GM12878 (cell line): ENCODE data around the gene IFT88. TPM values are rescaled to one million over a fixed set of nuclear protein-coding genes. Genes with fewer than 3 reads are reported as not detected.

Experiments used
- BCL11A ChIP-seq: IDR thresholded peaks from 2 replicates; pipeline ENCODE4 v1.6.1; 2011; ENCODE audit warnings: low read depth, low read length
- CBFB ChIP-seq: IDR thresholded peaks from 2 replicates; pipeline ENCODE4 v1.6.1; 2016; ENCODE audit warnings: antibody characterized with exemption, low read depth
- DPF2 ChIP-seq: fragments of 450-650 bp; IDR thresholded peaks from 2 replicates; pipeline ENCODE4 v1.6.1; 2017; ENCODE audit warnings: mild to moderate bottlenecking
- RAD51 ChIP-seq: fragments of 450-650 bp; IDR thresholded peaks from 2 replicates; pipeline ENCODE4 v1.6.1; 2016; ENCODE audit warnings: moderate library complexity, mild to moderate bottlenecking, inconsistent platforms
- RB1 ChIP-seq: fragments of 450-650 bp; formaldehyde crosslinking; IDR thresholded peaks from 2 replicates; pipeline ENCODE4 v1.6.1; 2017; ENCODE audit warnings: mild to moderate bottlenecking, borderline replicate concordance
- SIX5 ChIP-seq: IDR thresholded peaks from 2 replicates; pipeline ENCODE4 v1.6.1; 2011; ENCODE audit warnings: mild to moderate bottlenecking, low read depth, low read length, moderate library complexity; ENCODE audit not compliant: severe bottlenecking
- SMARCA5 ChIP-seq: fragments of 450-650 bp; IDR thresholded peaks from 2 replicates; pipeline ENCODE4 v1.6.1; 2017; ENCODE audit warnings: mild to moderate bottlenecking
- SRF ChIP-seq, 2 experiments: IDR thresholded peaks; 2 replicates each; pipeline ENCODE4 v1.6.1; 2011; ENCODE audit warnings: low read depth in 2 of 2, low read length in 2 of 2, mild to moderate bottlenecking in 1 of 2, moderate library complexity in 1 of 2
- TCF12 ChIP-seq: IDR thresholded peaks from 2 replicates; pipeline ENCODE4 v1.6.1; 2011; ENCODE audit warnings: low read depth, mild to moderate bottlenecking, low read length
- polyA plus RNA-seq, 11 experiments: library from polyadenylated mRNA; depleted of rRNA in 4 of 11; unstranded in 6 of 11; stranded (reverse) in 5 of 11; fragments of >200 nt; fragmentation: Nextera tagmentation in 4 of 11; fragmentation: Illumina TruSeq in 1 of 11; extraction: Ambion mirVana in 4 of 11; extraction: Trizol in 1 of 11; gene quantifications; 1 replicate in 1 of 11; 2 replicates in 10 of 11; pipeline versions ENCODE4 v1.2.1 to v1.2.3, GENCODE V29; 2011 to 2016; ENCODE audit warnings: inconsistent platforms in 2 of 11, missing spikeins in 2 of 11, low read depth in 1 of 11
- total RNA-seq, 4 experiments: library from RNA; depleted of rRNA in 3 of 4; stranded (reverse); fragments of >200 nt in 3 of 4; fragmentation: Illumina TruSeq in 1 of 4; extraction: Trizol in 1 of 4; gene quantifications; 2 replicates each; pipeline versions ENCODE4 v1.2.1 to v1.2.3, GENCODE V29; 2013 to 2021
- TF ChIP-seq, protein P1 (sequence below): fragments of 450-650 bp; IDR thresholded peaks from 2 replicates; pipeline ENCODE4 v1.6.1; 2017; ENCODE audit warnings: antibody characterized with exemption, mild to moderate bottlenecking, moderate library complexity
- TF ChIP-seq, protein P2 (sequence below): fragments of 450-650 bp; conservative IDR thresholded peaks from 2 replicates; pipeline ENCODE4 v1.6.1; 2017; ENCODE audit warnings: mild to moderate bottlenecking, moderate library complexity
- TF ChIP-seq, protein P3 (sequence below): IDR thresholded peaks from 2 replicates; pipeline ENCODE4 v1.6.1; 2012; ENCODE audit warnings: mild to moderate bottlenecking, low read depth, low read length
- TF ChIP-seq, protein P4 (sequence below): fragments of 450-650 bp; IDR thresholded peaks from 2 replicates; pipeline ENCODE4 v1.6.1; 2017; ENCODE audit warnings: mild to moderate bottlenecking, moderate library complexity
- TF ChIP-seq, protein P5 (sequence below): fragments of 450-650 bp; IDR thresholded peaks from 2 replicates; pipeline ENCODE4 v1.6.1; 2017; ENCODE audit warnings: mild to moderate bottlenecking

IFT88 gene
- total and polyA plus RNA-seq, 10 of the 15 experiments (the other 5 are each of a cell fraction or from before 2014, with no cell fraction given) = 2.9 to 5.6 (median 4.1) TPM

DNA sequence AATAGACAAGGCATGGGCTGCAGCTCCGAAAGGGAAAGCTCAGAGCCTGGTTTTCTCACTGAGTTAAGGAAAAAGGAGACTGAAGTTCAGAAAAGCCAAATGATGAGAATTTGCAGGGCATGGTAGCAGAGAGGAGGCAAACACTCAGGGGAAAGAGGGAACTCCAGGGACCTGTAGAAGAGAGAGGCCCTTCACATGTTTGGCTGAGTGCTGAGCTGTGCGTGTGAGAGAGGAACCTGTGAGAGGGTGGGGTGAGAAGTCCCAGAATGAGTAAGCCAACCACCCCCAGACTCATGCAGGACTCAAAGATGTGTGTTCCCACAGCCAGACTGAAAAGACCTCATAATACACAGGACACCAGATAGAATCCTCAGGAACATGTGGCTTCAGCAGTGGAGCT is 38.5 kb upstream of the IFT88 start (continued):
- TF ChIP-seq, protein P1, sequence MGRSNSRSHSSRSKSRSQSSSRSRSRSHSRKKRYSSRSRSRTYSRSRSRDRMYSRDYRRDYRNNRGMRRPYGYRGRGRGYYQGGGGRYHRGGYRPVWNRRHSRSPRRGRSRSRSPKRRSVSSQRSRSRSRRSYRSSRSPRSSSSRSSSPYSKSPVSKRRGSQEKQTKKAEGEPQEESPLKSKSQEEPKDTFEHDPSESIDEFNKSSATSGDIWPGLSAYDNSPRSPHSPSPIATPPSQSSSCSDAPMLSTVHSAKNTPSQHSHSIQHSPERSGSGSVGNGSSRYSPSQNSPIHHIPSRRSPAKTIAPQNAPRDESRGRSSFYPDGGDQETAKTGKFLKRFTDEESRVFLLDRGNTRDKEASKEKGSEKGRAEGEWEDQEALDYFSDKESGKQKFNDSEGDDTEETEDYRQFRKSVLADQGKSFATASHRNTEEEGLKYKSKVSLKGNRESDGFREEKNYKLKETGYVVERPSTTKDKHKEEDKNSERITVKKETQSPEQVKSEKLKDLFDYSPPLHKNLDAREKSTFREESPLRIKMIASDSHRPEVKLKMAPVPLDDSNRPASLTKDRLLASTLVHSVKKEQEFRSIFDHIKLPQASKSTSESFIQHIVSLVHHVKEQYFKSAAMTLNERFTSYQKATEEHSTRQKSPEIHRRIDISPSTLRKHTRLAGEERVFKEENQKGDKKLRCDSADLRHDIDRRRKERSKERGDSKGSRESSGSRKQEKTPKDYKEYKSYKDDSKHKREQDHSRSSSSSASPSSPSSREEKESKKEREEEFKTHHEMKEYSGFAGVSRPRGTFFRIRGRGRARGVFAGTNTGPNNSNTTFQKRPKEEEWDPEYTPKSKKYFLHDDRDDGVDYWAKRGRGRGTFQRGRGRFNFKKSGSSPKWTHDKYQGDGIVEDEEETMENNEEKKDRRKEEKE = no peak
- no peak for TF ChIP-seq SRF (IDR thresholded peaks at IDR 0.05; ENCODE audit: low read depth in 2 of 2, low read length in 2 of 2)
- TF ChIP-seq TCF12 = peak; percentile 89
- no peak for TF ChIP-seq SMARCA5
- TF ChIP-seq, protein P2, sequence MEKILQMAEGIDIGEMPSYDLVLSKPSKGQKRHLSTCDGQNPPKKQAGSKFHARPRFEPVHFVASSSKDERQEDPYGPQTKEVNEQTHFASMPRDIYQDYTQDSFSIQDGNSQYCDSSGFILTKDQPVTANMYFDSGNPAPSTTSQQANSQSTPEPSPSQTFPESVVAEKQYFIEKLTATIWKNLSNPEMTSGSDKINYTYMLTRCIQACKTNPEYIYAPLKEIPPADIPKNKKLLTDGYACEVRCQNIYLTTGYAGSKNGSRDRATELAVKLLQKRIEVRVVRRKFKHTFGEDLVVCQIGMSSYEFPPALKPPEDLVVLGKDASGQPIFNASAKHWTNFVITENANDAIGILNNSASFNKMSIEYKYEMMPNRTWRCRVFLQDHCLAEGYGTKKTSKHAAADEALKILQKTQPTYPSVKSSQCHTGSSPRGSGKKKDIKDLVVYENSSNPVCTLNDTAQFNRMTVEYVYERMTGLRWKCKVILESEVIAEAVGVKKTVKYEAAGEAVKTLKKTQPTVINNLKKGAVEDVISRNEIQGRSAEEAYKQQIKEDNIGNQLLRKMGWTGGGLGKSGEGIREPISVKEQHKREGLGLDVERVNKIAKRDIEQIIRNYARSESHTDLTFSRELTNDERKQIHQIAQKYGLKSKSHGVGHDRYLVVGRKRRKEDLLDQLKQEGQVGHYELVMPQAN = no peak
- peak; percentile 64; the same call in 1 of the 2 replicates for TF ChIP-seq BCL11A
- TF ChIP-seq, protein P3, sequence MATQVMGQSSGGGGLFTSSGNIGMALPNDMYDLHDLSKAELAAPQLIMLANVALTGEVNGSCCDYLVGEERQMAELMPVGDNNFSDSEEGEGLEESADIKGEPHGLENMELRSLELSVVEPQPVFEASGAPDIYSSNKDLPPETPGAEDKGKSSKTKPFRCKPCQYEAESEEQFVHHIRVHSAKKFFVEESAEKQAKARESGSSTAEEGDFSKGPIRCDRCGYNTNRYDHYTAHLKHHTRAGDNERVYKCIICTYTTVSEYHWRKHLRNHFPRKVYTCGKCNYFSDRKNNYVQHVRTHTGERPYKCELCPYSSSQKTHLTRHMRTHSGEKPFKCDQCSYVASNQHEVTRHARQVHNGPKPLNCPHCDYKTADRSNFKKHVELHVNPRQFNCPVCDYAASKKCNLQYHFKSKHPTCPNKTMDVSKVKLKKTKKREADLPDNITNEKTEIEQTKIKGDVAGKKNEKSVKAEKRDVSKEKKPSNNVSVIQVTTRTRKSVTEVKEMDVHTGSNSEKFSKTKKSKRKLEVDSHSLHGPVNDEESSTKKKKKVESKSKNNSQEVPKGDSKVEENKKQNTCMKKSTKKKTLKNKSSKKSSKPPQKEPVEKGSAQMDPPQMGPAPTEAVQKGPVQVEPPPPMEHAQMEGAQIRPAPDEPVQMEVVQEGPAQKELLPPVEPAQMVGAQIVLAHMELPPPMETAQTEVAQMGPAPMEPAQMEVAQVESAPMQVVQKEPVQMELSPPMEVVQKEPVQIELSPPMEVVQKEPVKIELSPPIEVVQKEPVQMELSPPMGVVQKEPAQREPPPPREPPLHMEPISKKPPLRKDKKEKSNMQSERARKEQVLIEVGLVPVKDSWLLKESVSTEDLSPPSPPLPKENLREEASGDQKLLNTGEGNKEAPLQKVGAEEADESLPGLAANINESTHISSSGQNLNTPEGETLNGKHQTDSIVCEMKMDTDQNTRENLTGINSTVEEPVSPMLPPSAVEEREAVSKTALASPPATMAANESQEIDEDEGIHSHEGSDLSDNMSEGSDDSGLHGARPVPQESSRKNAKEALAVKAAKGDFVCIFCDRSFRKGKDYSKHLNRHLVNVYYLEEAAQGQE = no peak
- no peak for TF ChIP-seq SIX5
- TF ChIP-seq CBFB = no peak
- TF ChIP-seq DPF2 = peak; percentile 58; the same call in 1 of the 2 replicates
- no peak for TF ChIP-seq RAD51
- TF ChIP-seq, protein P4, sequence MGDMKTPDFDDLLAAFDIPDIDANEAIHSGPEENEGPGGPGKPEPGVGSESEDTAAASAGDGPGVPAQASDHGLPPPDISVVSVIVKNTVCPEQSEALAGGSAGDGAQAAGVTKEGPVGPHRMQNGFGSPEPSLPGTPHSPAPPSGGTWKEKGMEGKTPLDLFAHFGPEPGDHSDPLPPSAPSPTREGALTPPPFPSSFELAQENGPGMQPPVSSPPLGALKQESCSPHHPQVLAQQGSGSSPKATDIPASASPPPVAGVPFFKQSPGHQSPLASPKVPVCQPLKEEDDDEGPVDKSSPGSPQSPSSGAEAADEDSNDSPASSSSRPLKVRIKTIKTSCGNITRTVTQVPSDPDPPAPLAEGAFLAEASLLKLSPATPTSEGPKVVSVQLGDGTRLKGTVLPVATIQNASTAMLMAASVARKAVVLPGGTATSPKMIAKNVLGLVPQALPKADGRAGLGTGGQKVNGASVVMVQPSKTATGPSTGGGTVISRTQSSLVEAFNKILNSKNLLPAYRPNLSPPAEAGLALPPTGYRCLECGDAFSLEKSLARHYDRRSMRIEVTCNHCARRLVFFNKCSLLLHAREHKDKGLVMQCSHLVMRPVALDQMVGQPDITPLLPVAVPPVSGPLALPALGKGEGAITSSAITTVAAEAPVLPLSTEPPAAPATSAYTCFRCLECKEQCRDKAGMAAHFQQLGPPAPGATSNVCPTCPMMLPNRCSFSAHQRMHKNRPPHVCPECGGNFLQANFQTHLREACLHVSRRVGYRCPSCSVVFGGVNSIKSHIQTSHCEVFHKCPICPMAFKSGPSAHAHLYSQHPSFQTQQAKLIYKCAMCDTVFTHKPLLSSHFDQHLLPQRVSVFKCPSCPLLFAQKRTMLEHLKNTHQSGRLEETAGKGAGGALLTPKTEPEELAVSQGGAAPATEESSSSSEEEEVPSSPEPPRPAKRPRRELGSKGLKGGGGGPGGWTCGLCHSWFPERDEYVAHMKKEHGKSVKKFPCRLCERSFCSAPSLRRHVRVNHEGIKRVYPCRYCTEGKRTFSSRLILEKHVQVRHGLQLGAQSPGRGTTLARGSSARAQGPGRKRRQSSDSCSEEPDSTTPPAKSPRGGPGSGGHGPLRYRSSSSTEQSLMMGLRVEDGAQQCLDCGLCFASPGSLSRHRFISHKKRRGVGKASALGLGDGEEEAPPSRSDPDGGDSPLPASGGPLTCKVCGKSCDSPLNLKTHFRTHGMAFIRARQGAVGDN = no peak
- peak; percentile 91; the same call in 1 of the 2 replicates for TF ChIP-seq RB1
- TF ChIP-seq, protein P5, sequence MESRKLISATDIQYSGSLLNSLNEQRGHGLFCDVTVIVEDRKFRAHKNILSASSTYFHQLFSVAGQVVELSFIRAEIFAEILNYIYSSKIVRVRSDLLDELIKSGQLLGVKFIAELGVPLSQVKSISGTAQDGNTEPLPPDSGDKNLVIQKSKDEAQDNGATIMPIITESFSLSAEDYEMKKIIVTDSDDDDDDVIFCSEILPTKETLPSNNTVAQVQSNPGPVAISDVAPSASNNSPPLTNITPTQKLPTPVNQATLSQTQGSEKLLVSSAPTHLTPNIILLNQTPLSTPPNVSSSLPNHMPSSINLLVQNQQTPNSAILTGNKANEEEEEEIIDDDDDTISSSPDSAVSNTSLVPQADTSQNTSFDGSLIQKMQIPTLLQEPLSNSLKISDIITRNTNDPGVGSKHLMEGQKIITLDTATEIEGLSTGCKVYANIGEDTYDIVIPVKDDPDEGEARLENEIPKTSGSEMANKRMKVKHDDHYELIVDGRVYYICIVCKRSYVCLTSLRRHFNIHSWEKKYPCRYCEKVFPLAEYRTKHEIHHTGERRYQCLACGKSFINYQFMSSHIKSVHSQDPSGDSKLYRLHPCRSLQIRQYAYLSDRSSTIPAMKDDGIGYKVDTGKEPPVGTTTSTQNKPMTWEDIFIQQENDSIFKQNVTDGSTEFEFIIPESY = no peak
